ENCODE results near the gene P2RX6.
"Not testable (repeated sequence)": the region's sequence is repeated elsewhere in the genome, so short reads cannot be mapped to it uniquely, and the experiment has no call there.

The P2RX6 gene

GRCh38 chr22:21052715-21053459 is 37.9 kb downstream of the P2RX6 start:
- no peak for DNase-seq (ENCODE audit: low spot score)

DNA sequence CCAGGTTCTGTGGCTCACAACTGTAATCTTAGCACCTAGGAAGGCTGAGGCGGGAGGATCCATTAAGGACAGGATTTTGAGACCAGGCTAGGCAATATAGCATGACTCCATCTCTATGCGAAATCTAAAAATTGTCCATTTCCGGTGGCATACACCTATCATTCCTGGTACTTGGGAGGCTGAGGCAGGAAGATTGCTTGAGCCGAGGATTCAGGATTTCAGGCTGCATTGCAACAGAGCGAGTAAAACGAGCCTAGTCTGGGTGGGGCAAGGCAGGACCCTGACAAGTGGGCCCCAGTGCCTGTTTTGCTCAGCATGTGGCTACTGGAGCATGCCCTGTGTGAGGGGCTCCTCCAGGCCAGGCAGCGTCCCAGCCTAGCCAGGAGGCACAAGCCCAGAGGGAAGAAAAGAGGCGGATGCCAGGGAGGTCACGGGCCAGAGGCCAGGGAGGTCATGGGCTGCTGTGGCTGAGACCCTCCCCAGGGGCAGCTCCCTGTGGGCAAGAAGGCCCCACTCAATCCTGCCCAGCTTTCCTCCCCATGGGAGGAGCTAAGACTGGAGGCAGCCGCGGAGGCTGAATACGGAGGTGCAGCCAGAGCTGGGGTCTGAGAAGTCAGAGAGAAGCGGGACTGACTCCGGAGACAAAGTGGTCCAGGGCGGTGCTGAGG is 39.2 kb downstream of the P2RX6 start:
- no peak for DNase-seq (ENCODE audit: low spot score)

- DNase-seq (ENCODE audit: low spot score), result no peak
Measured at GRCh38 chr22:21054714-21055563, 40.0 kb downstream of the P2RX6 start.

DNA sequence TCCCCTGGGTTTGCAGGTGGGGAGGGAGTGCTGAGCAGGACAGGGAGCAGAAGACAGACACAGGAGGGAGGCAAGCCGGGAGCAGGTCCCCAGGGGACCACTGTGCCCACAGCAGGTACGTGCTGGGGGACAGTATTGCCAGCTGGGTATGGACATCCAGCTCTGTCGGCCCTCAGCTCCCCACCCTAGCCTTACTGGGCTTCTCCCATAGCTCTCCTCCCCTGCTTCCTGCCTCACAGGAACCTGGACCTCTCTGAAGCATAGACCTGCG is 40.5 kb downstream of the P2RX6 start:
- no peak for DNase-seq (ENCODE audit: low spot score)

DNA sequence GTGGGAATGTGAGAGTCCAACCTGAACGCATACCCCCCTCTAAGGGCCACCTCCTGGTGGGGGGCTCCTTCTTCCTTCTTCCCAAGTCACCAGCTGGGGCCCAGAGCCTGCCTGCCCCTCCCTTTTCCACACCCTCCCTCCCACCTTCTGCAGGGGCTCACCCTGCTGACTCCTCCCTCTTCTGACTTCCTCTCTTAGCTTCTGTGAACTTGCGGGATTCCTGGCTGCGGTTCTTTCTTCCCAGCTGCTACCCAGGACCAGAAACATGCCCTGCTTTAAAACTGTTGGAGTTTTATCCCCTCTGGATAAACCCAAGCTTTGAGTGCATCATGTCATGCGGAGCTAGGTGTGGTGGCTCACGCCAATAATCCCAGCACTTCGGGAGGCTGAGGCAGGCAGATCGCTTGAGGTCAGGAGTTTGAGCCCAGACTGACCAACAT is 40.9 kb downstream of the P2RX6 start:
- DNase-seq (ENCODE audit: low spot score), result no peak

- DNase-seq (ENCODE audit: low spot score), result not testable (repeated sequence)
Measured at GRCh38 chr22:21060363-21060762, 45.4 kb downstream of the P2RX6 start.

GRCh38 chr22:21061660-21062321 is 46.8 kb downstream of the P2RX6 start:
- not testable (repeated sequence) for DNase-seq (ENCODE audit: low spot score)

- not testable (repeated sequence) for DNase-seq (ENCODE audit: low spot score)
Measured at GRCh38 chr22:21064425-21064824, 49.5 kb downstream of the P2RX6 start.

DNA sequence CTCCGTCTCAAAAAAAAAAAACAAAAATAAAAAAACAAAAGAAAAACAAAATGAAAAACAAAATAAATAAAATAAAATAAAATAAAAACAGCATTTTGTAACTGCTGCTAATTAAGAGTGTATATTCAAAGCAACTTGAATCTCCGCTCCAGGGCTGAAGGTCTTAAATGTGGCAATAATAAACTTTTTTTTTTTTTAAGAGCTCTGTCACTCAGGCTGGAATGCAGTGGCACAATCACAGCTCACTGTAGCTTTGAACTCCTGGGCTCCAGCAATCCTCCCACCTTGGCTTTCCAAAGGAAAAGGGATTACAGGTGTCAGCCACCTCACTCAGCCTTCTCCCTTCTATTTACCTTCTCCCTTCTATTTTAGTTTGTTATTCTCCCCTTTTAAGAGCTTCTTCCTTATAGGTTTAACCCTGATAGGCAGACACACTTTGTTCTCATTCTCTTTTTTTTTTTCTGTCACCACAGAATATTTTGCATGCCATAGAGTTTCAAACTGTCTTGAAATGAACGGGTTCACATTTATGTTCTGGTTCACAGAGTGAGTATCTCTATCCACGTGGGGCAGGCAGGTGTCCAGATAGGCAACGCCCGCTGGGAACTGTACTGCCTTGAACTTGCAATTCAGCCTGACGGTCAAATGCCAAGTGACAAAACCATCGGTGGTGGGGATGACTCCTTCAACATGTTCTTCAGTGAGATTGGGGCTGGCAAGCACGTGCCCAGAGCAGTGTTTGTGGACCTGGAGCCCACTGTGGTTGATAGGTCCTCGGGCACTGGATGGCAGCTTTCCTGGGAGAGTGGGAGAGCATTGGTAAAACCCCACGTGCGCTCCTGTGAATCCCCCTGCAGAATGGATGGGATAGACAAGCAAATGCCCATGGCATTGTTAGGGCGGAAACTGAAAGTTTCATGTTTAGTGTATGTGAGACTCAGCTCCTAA is 50.2 kb downstream of the P2RX6 start:
- no peak for DNase-seq (ENCODE audit: low spot score)

GRCh38 chr22:21067075-21067900 is 52.3 kb downstream of the P2RX6 start:
- no peak for DNase-seq (ENCODE audit: low spot score)

GRCh38 chr22:21067901-21068680 is 53.1 kb downstream of the P2RX6 start:
- DNase-seq (ENCODE audit: low spot score), result no peak

- no peak for DNase-seq (ENCODE audit: low spot score)
Measured at GRCh38 chr22:21068681-21069276, 53.8 kb downstream of the P2RX6 start.

DNA sequence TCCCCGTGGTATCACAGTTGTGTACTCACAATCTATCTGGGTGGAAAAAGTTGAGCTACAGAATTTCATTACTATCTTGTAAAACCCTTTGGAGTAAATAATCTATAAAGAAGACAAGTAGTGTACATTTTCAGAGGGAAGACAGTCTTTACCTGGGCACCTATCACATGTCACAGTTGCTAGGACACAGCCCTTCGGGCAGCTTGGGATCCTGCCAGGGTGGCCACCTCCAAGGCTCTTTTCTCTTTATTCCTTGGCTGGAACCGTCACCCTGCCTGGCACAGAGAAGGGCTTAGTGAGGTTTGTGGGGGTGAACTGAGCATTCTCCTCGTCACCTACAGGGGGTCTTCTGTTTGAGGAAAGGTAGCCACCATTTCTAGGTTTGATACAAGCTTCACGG is 54.4 kb downstream of the P2RX6 start:
- DNase-seq (ENCODE audit: low spot score), result no peak

DNA sequence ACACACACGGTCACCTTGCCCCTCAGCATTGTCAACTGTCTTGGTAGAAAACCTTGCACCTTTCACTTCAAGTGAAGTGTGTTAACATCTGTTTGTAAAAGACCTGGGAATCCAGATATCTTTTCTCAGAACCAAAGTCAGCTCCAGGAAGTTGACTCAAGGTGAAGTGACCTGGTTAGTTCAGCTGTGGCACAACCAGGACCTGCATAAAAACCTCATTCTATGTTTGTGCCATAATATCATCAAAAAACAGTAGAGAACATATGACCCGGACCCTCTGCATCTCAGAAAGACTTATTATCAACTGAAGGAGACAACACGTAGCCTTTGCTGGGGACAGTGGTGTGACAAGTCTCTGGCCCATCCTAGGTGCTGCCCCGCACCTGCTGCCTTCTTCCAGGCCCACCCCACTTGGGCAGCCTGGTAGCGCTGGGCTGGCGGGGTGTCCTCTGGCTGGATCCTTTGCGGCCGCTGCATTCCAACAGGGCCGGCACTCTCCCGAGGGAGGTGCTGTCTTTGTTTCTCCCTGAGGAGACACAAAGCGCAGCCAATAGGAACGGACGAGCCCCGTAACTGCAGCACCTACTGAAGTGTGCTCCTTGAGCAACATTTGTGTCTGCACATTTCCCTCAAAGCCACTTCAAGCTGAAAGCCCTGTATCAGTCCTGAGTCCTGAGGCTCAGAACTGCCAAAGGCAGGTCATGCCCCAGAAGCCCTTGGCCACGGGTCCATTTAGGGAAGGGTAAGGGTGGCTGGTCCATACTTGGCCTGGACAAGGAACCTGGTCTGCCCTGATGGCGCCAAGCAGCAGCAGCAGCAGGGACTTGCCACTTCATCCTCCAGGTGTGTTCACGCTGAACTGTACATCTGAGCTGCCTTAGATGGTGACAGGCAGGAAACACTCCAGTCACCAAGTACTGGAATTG is 56.0 kb downstream of the P2RX6 start:
- DNase-seq (ENCODE audit: low spot score), result no peak

DNA sequence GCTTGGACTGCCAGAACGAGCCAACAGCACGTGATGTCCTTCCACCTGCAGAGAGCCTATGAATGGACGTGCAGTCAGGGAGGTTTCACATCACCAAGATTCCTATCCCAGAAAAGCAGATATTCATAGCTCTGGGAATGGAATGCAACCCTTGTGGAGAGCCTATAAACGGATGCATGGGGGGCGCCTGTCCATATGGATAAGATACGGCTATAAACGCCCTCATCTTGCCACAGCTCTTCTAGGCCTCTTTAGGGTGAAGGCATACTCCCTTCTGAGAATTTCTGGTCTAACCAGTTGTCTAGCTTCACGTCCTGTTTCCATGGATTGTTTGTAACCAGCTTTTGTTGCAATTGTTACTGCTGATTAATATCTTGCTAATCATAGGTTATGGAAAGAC is 56.8 kb downstream of the P2RX6 start:
- not testable (repeated sequence) for DNase-seq (ENCODE audit: low spot score)

DNA sequence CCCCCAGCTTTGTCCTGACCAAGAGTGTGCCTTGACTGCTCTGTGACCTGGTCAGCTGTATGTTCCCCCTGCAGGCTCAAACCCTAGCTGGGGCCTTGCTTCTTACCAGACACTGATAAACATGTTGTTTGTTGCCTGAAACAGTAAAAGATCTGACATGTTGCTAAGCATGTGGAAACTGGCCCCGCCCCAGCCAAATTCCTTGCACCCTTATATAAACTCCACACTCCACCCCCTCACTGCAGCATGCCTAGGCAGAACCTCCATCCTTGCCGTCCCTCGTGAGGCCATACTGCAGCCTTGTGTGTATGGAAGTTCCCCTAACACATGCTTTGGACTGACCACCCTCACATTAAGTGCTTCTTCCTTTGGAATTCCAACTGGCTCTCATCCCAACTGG is 58.1 kb downstream of the P2RX6 start:
- DNase-seq (ENCODE audit: low spot score), result no peak

- DNase-seq (ENCODE audit: low spot score), result no peak
Measured at GRCh38 chr22:21073482-21073881, 58.5 kb downstream of the P2RX6 start.

DNA sequence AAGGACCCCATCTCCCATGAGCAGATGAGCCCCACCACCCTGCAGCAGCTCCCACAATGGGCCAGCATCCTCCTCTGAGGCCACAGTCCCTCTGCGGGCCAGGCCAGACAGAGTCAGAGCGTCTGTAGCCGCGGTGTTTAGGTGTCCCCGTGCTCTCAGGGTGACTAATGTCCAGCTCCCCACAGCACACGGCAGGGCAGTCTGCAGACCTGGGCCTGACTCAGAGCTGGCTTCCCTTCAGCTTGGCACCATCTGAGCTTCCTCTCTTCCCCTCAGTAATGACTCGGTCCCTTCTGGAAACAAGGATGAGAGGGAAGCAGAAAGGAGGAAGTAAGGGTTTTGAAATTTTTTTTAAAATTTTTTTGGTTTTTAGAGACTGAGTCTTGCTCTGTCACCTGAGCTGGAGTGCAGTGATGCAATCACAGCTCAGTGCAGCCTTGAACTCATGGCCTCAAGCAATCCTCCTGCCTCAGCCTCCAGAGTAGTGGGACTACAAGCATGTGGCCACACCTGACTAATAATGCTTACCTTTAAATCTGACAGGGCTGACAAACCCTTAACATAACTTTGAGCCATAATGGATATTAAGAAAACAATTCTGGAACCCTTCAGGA is 59.2 kb downstream of the P2RX6 start:
- no peak for DNase-seq (ENCODE audit: low spot score)

Measured in hematopoietic multipotent progenitor cell treated with erythropoietin and hydrocortisone succinate and interleukin-3 and kit ligand, for 15 days (in vitro differentiated cells).